AG09309 (cell line): Measurements from ENCODE around the gene MTFR1L.
A peak's percentile ranks its signal among the peaks of the same experiment; 100 is the strongest.

Source experiments
- DNase-seq: peaks from one replicate; pipeline ENCODE4 v3.0.0-alpha.2; 2010; ENCODE audit warnings: low read depth
- H3K4me3 ChIP-seq: 2 replicates; pipeline ENCODE4 v1.5.1; 2011; ENCODE audit warnings: mild to moderate bottlenecking, low read depth, low read length, moderate library complexity; ENCODE audit not compliant: control insufficient read depth
- TF ChIP-seq, protein P1 (sequence below): IDR thresholded peaks from 2 replicates; pipeline ENCODE4 v1.5.1; 2011; ENCODE audit warnings: mild to moderate bottlenecking, low read depth, low read length, inconsistent platforms; ENCODE audit not compliant: insufficient read depth, control insufficient read depth; ENCODE audit errors: missing control alignments

MTFR1L gene

DNA sequence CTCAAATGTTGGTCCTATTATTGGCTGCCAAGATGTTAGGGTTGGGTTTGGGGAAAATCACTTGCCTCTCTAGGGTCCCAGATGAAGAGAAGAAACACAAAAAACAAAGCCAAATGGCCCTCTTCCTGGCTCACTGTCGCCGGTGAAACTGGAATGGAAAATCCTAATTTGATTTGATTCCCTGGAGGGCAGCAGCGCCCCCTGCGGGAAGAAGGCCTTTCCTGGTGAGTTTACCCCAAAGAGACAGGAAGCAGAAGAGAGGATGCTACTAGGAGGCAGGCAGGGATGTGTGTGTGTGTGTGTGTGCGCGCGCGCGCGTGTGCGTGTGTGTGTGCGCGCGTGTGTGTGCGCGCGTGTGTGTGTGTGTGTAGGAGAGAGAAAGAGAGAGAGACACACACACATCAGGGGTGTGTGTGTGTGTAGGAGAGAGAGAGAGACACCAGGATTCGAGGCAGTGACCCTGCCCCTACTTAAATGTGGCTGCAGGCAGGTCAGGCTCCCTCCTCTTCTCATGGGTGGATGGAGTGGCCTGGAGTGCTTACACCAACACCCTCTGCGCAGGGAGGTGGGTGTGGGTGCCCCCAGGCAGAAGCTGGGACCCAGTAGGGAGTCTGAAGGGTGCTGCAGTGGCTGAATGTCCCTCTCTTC lies 22.8 kb upstream of the MTFR1L start:
- no peak overlapping the region for H3K4me3 ChIP-seq
- no peak for DNase-seq
- TF ChIP-seq, protein P1, sequence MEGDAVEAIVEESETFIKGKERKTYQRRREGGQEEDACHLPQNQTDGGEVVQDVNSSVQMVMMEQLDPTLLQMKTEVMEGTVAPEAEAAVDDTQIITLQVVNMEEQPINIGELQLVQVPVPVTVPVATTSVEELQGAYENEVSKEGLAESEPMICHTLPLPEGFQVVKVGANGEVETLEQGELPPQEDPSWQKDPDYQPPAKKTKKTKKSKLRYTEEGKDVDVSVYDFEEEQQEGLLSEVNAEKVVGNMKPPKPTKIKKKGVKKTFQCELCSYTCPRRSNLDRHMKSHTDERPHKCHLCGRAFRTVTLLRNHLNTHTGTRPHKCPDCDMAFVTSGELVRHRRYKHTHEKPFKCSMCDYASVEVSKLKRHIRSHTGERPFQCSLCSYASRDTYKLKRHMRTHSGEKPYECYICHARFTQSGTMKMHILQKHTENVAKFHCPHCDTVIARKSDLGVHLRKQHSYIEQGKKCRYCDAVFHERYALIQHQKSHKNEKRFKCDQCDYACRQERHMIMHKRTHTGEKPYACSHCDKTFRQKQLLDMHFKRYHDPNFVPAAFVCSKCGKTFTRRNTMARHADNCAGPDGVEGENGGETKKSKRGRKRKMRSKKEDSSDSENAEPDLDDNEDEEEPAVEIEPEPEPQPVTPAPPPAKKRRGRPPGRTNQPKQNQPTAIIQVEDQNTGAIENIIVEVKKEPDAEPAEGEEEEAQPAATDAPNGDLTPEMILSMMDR, result peak; percentile 92

DNA sequence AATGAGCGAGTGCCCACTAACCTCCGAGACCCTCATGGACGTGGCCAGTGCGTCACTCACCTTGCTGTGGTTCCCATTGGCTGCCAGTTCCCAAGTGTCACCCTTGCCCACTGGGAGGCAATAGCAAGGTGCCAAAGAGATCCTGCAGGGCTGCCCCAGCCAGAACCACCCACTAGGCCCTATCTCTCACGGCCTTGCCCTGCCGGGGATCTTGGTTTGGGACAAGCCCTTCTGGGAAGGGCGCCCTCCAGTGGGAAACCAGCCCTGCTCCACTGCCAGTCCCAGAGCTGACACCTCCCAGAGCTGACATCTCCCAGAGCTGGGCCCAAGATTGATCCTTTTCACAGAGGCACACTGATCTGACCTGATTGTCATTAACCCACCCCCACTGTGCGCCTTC lies 21.8 kb upstream of the MTFR1L start:
- H3K4me3 ChIP-seq, result no peak overlapping the region
- TF ChIP-seq, protein P1, result peak; percentile 64
- DNase-seq, result no peak

DNA sequence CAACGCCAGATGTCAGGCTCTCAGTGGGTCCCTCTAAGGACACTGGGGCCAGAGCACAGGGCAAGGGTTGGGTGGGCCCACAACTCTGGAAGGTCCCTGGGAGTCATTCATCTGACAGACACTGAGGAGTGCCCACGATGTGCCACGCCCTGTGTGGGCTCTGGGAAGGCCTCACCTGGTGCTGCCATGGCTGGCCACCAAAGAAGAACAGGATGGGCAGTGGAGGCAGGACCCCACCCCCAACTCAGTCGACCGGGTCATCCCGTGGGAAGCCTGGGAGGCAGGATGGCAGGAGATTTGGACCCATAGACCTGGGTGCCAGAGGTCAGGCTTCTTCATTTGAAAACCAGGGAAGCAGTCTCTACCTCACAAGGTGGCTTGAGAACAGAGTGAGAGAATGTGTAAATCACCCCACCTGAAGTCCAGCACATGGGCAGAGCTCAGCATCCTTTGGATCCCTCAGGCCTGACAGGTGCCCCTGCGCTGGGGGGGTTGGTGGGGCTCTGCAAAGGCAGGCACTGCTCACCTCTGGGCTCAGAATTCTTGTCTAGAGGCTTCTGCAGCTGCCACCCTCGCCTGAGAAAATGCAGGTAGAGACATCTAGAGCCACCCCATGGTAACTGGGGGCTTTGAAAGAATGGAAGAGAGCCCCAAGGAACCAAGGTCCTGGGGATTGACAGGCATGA lies 20.9 kb upstream of the MTFR1L start:
- no peak for DNase-seq
- no peak overlapping the region for H3K4me3 ChIP-seq
- TF ChIP-seq, protein P1, result no peak

DNA sequence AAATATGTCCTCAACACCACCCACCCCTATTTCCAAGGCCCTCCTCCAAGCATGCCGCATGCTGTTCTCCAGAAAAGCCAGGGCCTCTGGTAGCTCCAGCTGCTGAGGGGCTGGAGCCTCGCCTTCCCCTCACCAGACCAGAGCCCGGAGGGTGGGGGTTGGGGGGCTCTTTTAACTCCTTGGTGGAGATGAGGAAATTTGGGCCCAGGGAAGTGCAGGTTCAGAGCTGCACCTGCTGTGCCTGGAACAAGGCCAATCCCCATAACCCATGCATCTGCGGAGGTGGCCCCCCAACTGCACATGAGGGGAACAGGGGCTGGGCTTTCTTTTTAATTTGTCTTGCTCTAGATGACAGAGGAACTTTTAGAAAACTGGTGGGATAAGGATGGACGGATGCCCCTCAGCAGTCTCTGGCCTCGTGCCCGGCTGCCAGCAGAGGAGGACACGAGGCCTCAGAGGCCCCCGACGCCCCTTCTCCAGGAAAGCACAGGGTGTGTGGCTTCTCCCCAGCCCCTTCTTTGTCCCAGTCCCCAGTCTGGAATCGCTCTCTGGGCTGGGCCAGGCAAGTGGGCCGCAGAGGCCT lies 20.3 kb upstream of the MTFR1L start:
- TF ChIP-seq, protein P1, result no peak
- DNase-seq, result no peak

DNA sequence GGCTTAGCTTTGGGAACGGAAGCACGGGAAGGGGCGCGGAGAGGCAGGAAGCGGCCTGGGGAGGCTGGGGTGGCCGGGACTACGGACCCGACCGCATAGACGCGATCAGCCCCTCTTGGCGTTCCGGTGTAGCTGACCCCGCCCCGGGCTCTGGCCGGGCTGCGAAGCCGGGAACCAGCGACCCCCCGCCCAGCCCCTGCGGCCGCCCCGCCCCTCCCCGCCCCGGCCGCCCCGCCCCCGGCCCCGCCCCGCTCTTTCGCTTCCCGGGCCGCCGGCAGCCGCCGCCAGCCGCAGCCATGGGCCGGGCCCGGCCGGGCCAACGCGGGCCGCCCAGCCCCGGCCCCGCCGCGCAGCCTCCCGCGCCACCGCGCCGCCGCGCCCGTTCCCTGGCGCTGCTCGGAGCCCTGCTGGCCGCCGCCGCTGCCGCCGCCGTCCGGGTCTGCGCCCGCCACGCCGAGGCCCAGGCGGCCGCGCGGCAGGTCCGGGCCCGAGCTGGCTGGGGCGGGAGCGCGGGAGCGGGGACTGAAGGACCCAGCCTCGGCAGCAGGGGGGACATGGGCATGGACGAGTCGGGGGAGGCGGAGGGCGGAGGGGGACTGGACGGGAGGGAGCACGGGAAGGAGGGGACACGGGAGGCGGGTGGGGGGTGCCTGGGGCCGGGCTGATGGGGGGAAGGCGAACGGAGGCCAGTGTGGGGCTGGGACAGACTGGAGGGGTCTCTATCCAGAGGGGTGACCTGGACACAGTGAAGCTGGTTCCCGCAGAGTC lies 19.6 kb upstream of the MTFR1L start, which contains the start of gene SELENON:
SELENON (plus strand) TSS at position 259 of the 768 bp plus-strand sequence; CDS start at position 297, 38 bp downstream.
- TF ChIP-seq, protein P1, result no peak
- DNase-seq, result no peak
- peak within 1 kb of the TSS; percentile 54 for H3K4me3 ChIP-seq

More for the DNA sequence above, 20.3 kb upstream of the MTFR1L start:
- H3K4me3 ChIP-seq, result peak overlapping the region; percentile 54

DNA sequence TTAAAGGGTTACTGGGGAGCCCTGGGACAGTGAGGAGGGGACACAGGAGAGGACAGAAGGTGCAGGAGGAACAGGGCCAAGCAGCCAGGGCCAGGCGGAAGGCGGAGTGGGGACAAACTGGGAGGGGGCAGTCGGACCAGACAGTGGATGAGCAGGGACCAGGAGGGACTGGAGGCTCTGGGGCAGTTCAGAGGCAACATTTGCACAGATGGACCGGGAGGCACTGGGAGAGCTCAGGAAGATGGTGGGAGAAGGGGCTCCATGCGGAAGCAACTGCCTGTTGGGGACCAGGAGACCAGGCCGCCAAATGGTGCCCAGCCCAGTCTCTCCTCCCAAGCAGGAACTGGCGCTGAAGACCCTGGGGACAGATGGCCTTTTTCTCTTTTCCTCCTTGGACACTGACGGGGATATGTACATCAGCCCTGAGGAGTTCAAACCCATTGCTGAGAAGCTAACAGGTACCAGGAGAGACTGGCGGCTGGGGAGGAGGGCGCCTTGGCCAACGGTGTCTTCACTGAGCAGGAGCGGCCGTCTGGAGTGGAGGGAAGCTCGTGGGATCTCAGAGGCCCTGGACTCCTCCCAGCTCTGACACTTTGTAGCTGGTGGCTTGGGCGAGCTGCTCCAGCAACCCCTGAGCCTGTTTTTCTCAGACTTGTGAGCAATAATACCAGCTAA lies 18.9 kb upstream of the MTFR1L start:
- no peak for DNase-seq
- TF ChIP-seq, protein P1, result no peak
- H3K4me3 ChIP-seq, result peak overlapping the region; percentile 45
